ENCODE measurements around the gene VAV2.

Gene VAV2

GRCh38 chr9:133917375-133917774, 74.7 kb downstream of the VAV2 start:
- no peak overlapping the region for H3K27ac ChIP-seq
- TF ChIP-seq CTCF (conservative IDR thresholded peaks at IDR 0.05): no peak
- no peak for TF ChIP-seq ZFX (IDR thresholded peaks at IDR 0.05)

DNA sequence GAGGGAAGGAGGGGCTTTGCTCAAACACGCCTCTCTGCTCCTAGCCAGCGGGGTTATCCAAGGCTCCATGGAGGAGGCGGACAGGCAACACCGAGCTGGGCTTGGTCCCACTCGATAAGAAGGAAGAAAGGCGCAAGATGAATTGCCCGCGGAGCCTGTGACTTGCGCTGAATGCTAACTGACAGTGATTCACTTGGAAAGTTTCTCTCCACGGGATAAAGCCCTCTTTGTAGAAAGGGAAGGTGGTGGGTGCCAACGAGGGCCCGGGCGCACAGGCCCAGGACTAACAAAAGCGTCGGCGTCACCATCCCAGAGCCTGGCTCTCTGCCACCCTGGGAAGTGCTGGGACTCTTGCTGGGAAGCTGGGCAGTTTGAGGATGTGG, 76.0 kb downstream of the VAV2 start:
- no peak for TF ChIP-seq ZFX (IDR thresholded peaks at IDR 0.05)
- no peak for TF ChIP-seq CTCF (conservative IDR thresholded peaks at IDR 0.05)
- no peak overlapping the region for H3K27ac ChIP-seq

DNA sequence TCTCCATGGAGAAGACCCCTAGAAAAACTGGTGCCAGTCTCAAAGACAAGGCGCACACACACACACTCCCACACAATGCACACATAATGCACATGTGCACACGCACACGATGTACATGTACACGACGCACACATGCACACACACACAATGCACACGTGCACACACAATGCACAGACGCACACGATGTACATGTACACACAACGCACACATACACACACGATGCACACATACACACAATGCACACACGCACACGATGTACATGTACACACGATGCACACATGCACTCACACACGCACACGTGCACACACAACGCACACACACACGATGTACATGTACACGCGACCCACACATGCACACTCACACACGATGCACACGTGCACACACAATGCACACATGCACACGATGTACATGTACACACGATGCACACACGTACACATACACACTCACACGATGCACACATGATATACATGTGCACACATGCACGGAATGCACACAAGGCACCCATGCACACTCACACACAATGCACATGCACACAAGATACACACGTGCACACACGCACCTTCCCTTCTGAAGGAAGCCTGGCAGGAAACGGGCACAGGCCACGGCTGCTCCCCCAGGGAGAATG, 76.5 kb downstream of the VAV2 start:
- TF ChIP-seq ZFX (IDR thresholded peaks at IDR 0.05) (no peak), CTCF (conservative IDR thresholded peaks at IDR 0.05) (no peak)
- H3K27ac ChIP-seq: no peak overlapping the region

GRCh38 chr9:133914442-133915342, 77.4 kb downstream of the VAV2 start:
- no peak overlapping the region for H3K27ac ChIP-seq
- no peak for TF ChIP-seq CTCF (conservative IDR thresholded peaks at IDR 0.05)
- no peak for TF ChIP-seq ZFX (IDR thresholded peaks at IDR 0.05)

DNA sequence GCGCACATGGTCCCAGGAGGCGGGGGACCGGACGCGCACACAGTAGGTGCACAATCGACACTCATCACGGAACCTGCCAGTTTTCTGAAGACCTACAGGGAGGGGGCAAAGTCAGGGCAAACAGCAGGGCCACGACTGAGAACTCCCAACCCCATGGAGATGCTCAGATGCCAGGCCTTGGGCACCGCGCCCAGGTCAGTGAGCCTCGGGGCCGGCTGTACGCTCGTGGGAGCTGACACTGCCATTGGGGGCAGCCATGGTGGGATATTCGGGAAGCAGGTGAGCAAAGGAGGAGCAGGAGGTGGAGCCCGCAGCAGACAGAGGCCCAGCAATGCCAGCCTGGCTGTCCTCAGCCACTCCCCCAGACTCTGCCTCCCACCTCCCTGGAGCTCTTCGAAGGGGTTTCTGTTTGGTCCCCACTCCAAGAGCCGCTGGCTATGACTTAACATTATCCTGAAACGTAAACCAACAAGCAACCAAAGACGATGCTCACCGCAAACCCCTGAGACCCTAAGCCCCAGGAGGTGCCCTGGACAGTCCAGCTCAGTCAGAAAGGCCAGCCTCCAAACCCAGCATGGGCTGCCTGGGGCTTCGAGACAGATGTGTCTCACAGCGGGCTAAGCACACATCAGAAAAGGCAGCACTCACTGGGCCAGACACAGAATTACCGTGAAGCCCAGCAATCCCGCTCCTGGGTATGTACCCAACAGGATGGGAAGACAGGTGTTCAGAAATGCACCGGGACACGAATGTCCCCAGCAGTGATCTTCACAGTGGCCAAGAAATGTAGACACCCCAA, 78.4 kb downstream of the VAV2 start:
- no peak overlapping the region for H3K27ac ChIP-seq
- TF ChIP-seq ZFX (IDR thresholded peaks at IDR 0.05) (no peak), CTCF (conservative IDR thresholded peaks at IDR 0.05) (no peak)

GRCh38 chr9:133910855-133911514, 81.1 kb downstream of the VAV2 start:
- no peak for TF ChIP-seq CTCF (conservative IDR thresholded peaks at IDR 0.05)
- no peak for TF ChIP-seq ZFX (IDR thresholded peaks at IDR 0.05)

More at GRCh38 chr9:133910855-133911514, 81.1 kb downstream of the VAV2 start:
- no peak overlapping the region for H3K27ac ChIP-seq

Data from C4-2B (cell line).